Breast epithelium (tissue), 4 donors: Measurements from ENCODE around the gene RPL13A. TPM values are rescaled to one million over a fixed set of nuclear protein-coding genes. Genes with fewer than 3 reads are reported as not detected.

Experiments used
- DNase-seq, 2 donors: peaks; one replicate each; pipeline ENCODE4 v3.0.0-alpha.2; 2019; ENCODE audit warnings: low spot score in 2 of 2
- H3K27ac ChIP-seq, 2 donors: fragments of 200-600 bp; sonication (generic) in 1 of 2; one replicate each; pipeline ENCODE4 v1.5.1; 2016 to 2019; ENCODE audit warnings: mild to moderate bottlenecking in 1 of 2
- H3K27me3 ChIP-seq, 2 donors: fragments of 200-600 bp; sonication (generic) in 1 of 2; one replicate each; pipeline versions ENCODE4 v1.5.1 to v1.6.0; 2017 to 2019; ENCODE audit warnings: control low read depth in 1 of 2, mild to moderate bottlenecking in 1 of 2
- H3K36me3 ChIP-seq: fragments of 200-600 bp; one replicate; pipeline ENCODE4 v1.5.1; 2019
- H3K4me1 ChIP-seq, 2 donors: fragments of 200-600 bp; sonication (generic); one replicate each; pipeline ENCODE4 v1.5.1; 2016 to 2019; ENCODE audit warnings: control low read depth in 1 of 2
- H3K4me3 ChIP-seq, 3 donors: fragments of 200-600 bp; sonication (generic); 1 replicate in 2 of 3; 2 replicates in 1 of 3; pipeline ENCODE4 v1.5.1; 2016 to 2019; ENCODE audit warnings: mild to moderate bottlenecking in 3 of 3, moderate library complexity in 2 of 3
- H3K9me3 ChIP-seq, 2 donors: fragments of 200-600 bp; sonication (generic) in 1 of 2; one replicate each; pipeline ENCODE4 v1.5.1; 2016 to 2019; ENCODE audit warnings: control low read depth in 1 of 2
- CTCF ChIP-seq, 3 donors: fragments of 450-650 bp; IDR thresholded peaks; one replicate each; pipeline ENCODE4 v1.5.1; 2016 to 2017; ENCODE audit warnings: antibody characterized with exemption in 3 of 3, mild to moderate bottlenecking in 3 of 3, moderate library complexity in 3 of 3
- POLR2A ChIP-seq: fragments of 450-650 bp; IDR thresholded peaks from one replicate; pipeline ENCODE4 v1.6.1; 2016; ENCODE audit warnings: antibody characterized with exemption, mild to moderate bottlenecking, moderate library complexity
- POLR2AphosphoS5 ChIP-seq, 3 donors: sonication (generic); formaldehyde crosslinking; IDR thresholded peaks; one replicate each; pipeline ENCODE4 v1.6.1; 2017; ENCODE audit warnings: antibody characterized with exemption in 3 of 3
- intact Hi-C: fragments of 100-400 bp; cut with DNase I; formaldehyde crosslinking; loops from one replicate; pipeline ENCODE4 v1.15.1; 2023; ENCODE audit warnings: low total_unique reads
- total RNA-seq, 3 donors: library from RNA; depleted of rRNA; stranded (reverse); fragments of >200 nt; gene quantifications; one replicate each; pipeline ENCODE4 v1.1.0, GENCODE V29; 2016

Gene RPL13A
- total RNA-seq, 3 donors from 2014 or later: 3,591 to 5,468 (median 4,346) TPM

- no peak for TF ChIP-seq POLR2AphosphoS5 (IDR thresholded peaks at IDR 0.05)
- no peak for TF ChIP-seq POLR2A
- TF ChIP-seq CTCF (IDR thresholded peaks at IDR 0.05): no peak
- H3K36me3 ChIP-seq: no peaks in the 10 kb centered on the region
- DNase-seq: no peak
- H3K4me1 ChIP-seq: no peaks in the 10 kb centered on the region
- H3K4me3 ChIP-seq: no peak overlapping the region
- H3K27me3 ChIP-seq: no peaks in the 10 kb centered on the region
- H3K27ac ChIP-seq: no peak overlapping the region
- no peaks in the 10 kb centered on the region for H3K9me3 ChIP-seq
- intact Hi-C loops: no loop called here
These were observed 6.3 kb upstream of the RPL13A start for GRCh38 chr19:49481020-49481683.

- no peaks in the 10 kb centered on the region for H3K27me3 ChIP-seq
- H3K9me3 ChIP-seq: no peaks in the 10 kb centered on the region
- intact Hi-C loops: no loop called here
- TF ChIP-seq POLR2AphosphoS5 (IDR thresholded peaks at IDR 0.05): no peak
- no peak for TF ChIP-seq POLR2A
- TF ChIP-seq CTCF (IDR thresholded peaks at IDR 0.05): no peak
- no peak overlapping the region for H3K4me3 ChIP-seq
- no peak for DNase-seq
- H3K27ac ChIP-seq: peak overlapping the region in 1 of 2 donors; percentile 80
- peaks cover 0 to 12% of the 10 kb centered on the region in 2 donors for H3K4me1 ChIP-seq
- peaks cover 14% of the 10 kb centered on the region for H3K36me3 ChIP-seq
These were observed 1.2 kb upstream of the RPL13A start for GRCh38 chr19:49486232-49486631.

- Histone ChIP-seq H3K36me3 (peaks cover 14% of the 10 kb centered on the region), H3K27me3 (no peaks in the 10 kb centered on the region), H3K4me3 (peak overlapping the region in 2 of 3 donors; percentile 54 to 99), H3K27ac (peak overlapping the region; percentile 80 to 94), H3K4me1 (peaks cover 0 to 12% of the 10 kb centered on the region in 2 donors), H3K9me3 (no peaks in the 10 kb centered on the region)
- peak in 2 of 3 donors; percentile 15 to 18 for TF ChIP-seq CTCF (IDR thresholded peaks at IDR 0.05)
- no peak for TF ChIP-seq POLR2AphosphoS5 (IDR thresholded peaks at IDR 0.05)
- DNase-seq: no peak
- intact Hi-C loops: no loop called here
These were observed 615 bp upstream of the RPL13A start for GRCh38 chr19:49486710-49487276.

- H3K4me1 ChIP-seq: peaks cover 0 to 12% of the 10 kb centered on the region in 2 donors
- DNase-seq: no peak
- H3K27me3 ChIP-seq: no peaks in the 10 kb centered on the region
- no peaks in the 10 kb centered on the region for H3K9me3 ChIP-seq
- intact Hi-C loops: no loop called here
- peak overlapping the region; percentile 79 to 99 (median 96) for H3K4me3 ChIP-seq
- TF ChIP-seq POLR2AphosphoS5 (IDR thresholded peaks at IDR 0.05) (no peak), CTCF (IDR thresholded peaks at IDR 0.05) (no peak), POLR2A (no peak)
- peak overlapping the region; percentile 90 to 94 for H3K27ac ChIP-seq
- peaks cover 14% of the 10 kb centered on the region for H3K36me3 ChIP-seq
These were observed 846 bp downstream of the RPL13A start for GRCh38 chr19:49488046-49488862.
